Activated T-helper 1 cell treated with Interleukin-2 at 50 U/mL for 16 hours (primary cell): ENCODE data around the gene RAB37.

Experiments
- DNase-seq: peaks from one replicate; pipeline ENCODE4 v3.0.0-alpha.2; 2020; ENCODE audit warnings: low read depth

Gene RAB37

GRCh38 chr17:74777901-74778515, 41.0 kb downstream of the RAB37 start:
- no peak for DNase-seq

DNA sequence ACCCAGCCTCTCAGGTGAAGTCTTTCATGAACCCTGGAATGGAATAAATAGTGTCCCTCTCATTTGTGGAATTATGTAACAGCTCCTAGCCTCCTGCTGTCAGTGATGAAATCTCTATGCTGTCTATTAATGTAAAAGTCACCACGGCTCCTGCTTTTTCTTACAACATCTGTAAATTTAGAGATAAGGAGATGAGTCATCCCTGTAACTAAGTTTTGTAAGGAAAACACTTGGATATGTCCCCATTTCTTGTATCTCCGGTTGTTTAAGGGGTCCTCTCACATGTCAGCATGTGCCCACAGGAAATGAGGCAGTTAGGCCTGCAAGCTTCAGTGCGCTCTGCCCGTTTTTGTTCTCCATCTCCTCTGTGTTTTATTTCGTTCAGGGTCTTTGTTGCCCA, 41.9 kb downstream of the RAB37 start:
- no peak for DNase-seq

GRCh38 chr17:74779501-74779900, 42.4 kb downstream of the RAB37 start:
- no peak for DNase-seq

DNA sequence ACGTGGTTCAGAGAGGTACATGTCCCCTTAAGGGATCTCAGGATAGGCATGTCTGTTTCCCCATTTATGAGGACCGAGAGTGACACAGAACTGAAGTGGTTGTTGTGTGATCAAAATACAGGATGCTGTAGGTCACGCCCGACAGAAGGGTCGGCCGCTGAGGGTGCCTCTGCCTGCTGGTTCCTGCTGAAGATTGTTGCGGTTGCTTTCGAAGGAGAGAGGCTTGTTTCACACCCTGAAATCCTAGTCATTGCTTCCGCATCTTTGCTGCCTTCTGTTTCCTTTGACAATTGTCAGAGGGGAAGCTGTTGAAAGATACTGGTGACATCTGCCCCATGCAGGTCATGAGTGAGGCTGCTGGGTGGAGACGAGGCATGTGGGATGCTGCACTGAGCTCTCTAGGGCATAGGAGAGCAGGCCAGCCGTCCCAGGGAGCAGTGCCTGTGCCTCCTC, 42.9 kb downstream of the RAB37 start:
- DNase-seq: peak; percentile 58

DNA sequence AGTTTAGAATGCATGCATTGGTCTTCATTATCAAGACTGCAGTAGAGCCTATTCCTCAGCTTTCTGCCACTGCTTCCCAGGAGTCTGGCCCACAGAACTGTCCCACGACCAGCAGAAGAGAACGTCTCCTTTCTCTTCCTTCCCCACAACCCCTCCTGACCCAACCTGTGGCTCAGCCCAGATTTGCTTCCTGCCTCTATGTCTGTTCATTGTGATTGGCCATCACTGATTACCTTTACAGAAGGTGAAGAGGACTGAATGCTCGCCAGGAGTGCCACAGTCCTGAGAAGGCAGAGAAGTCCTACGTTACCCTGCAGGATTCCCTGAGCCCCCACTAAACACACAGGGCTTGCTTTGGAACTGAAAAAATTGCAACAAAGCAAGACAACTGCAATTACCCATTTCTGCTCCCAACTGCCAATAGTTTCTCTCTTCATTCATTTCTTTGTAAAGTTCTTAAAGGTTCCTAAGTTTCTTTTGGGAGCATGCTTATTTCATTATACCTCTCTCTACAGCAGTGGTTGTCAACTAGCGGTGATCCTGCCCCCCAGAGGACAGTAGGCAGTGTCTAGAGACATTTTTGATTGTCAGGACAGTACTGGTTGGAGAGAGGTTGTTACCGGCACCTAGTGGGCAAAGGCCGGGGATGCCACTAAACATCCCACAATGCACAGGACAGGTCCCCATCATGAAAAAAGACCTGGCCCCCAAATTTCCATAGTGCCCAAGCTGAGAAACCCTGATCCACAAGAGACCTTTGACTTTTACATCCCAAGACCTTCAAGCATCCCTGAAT, 43.6 kb downstream of the RAB37 start:
- no peak for DNase-seq

DNA sequence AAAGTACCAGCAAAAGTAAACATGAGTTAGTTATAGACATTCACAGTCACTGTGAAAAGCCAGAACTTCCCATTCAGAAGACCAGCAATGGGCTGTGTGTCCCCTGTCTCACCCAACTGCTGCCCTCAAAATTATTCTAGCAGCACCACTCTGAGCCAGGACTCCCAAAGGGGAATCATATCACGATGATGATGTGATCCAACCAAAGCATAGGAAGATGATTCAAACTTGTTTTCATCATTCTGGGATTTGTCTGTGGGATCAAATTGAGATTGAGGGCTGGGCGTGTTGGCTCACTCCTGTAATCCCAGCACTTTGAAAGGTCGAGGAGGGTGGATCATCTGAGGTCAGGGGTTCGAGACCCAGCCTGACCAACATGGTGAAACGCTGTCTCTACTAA, 45.5 kb downstream of the RAB37 start:
- DNase-seq: no peak

DNA sequence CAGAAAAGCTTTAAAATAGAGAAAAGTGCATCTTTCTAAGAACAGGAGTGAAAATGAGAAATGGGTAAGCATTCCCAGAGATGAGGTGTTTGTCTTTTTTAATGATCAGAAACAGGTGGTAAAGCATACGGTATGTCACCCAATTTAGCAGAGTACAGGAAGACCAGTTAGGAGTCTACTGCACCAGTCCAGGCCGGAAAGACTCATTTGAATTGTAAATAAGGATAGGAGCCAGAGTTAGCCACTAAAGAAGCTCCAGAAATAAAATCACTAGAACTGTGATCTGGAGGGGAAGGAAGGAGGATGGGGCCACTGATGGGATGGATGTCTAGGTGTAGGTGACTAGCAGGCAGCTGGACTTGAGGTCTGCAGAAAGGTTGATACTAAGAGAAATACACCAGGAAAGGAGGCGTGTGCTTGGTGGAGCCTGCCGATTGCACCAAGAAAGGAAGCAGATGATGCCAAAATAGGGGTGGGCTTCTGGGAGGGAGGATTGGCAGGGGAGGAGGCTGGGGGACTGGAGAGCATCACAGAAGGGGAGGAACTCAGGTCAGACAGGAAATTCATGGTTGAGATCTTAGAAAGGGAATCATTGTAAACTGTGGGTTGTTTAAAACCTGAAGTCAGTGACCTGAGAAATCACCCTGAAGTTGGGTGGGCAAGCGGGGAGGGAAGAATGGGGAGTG, 47.2 kb downstream of the RAB37 start:
- DNase-seq: no peak

GRCh38 chr17:74785096-74785980, 48.3 kb downstream of the RAB37 start:
- no peak for DNase-seq

DNA sequence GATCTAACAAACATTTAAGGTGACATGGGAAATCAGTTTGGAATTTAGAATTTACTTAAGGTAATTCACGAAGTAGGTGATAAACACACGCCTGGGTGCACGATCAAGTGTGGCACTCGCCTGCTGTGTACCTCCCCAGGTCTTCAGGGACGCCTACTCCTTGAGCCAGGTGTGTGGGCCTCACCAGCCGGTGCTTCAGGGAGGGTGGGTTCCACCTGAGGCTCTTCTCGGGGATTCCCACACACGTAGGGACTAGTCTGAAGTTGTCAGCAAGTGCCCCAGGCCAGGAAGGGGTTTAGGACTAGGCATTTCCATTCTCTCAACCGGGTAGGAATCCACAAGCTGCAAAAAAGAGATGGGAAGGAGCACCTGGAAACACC, 48.9 kb downstream of the RAB37 start:
- no peak for DNase-seq

DNA sequence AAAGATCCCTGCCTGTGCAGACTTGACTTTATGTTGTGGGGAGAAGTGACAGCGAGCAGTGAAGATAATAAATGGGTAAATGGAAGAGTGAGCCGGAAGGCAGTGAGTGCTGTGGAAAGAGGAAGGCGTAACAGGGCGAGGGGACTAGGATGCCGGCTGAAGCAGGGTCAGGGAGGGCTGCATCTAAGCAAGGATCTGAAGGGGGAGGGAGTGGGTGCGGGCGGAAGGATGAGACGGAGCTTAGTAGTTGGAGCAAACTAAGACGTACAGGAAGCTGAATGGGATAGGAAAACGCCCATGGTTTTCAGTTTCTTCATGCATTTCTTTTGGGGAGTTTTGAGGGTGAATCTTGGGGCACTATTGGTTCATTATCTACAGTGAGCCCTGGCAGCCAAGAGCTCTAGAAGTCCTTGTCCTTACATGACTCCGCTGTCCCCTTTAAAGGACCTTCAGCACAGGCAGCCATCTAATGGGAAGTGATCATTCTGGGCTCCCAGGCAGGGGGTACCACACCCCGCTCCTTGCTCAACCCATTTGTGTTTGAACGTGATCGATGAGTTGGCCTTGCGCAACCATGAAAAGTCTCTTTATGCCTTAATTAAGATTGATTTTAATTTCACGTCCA, 49.5 kb downstream of the RAB37 start:
- DNase-seq: no peak

DNA sequence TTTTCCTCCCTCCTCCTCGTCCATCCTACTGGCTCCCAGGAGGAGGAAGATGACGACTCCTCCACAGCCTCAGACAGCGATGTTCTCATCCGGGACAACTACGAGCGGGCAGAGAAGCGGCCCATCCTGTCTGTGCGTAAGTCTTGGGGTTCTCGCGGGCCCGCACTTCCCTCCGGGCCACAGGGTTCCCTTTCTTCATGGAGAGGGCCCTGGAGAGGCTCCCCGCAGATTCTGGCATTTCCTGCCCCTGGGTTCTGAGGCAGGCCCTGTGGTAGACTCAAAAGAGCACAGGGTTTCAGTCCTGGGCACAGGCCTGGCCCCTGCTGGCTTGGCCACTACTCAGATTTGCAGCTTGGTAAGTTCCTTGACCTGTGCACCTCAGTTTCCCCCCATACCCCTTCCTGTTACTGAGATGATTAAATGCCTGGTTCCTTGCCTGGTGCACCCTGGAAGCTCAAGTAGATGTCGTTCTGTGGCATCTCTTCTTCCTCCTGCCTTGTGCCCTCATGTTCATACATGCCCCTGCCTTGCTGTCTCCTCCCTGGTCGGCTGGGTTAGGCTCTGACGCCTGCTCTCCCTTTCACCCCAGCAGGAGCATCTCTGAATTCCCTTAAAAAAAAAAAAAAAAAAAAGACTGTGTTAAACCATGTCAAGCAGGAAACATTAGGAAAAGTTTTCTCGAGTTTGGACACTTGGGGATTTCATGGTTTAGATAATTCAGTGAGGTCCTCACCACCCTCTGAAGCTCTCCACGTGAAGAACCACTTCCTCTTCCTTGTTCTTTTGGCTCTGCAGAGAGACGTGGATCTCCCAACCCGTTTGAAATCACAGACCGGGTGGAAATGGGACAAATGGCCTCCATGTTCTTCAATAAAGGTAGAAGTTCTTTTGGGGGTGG, 53.4 kb downstream of the RAB37 start:
- DNase-seq: no peak

DNA sequence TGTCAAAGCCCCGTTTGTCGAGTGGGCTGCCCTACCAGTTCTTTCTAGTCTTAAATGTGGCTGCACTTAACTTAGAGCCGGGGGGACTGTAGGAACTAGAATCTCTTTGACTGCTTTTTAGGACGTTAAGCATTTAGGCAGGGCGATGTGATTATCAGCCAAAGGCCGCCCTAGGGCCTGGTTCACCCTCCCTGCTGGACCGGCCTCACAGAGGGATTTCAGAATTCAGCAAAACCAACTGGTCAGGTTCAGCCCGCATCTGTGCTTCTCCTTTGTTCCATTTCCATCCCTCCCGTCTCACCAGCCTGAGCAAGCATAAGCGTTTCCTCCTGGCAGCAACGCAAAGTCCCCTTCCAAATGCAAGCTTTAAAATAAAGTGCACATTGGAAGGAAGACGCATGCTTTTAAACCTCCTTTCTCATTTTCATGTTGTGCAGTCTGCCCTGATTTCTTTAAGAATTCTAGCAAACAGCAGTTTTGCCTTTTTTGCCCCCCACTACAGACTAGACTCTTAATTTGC, 55.6 kb downstream of the RAB37 start:
- no peak for DNase-seq

- no peak for DNase-seq
Observed at GRCh38 chr17:74795327-74796020, 58.4 kb downstream of the RAB37 start.

DNA sequence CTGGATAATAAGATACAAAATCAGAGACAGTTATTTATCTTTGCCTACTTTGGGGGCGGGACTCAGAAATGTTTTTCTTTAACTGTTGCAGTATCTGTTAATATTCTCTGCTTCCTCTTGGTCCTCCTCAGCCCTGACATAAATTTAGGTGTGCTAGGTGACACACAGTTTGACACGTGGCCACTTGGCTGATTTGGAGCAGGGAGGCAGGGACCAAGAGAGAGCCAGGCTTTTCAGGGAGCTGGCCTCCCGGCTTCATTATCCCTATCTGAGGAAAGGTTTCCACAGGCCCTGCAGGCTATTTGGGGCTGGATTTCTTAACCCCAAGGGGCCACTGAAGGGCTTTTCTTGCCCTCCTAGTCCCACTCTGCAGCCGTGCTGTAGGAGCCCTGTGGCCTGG, 59.2 kb downstream of the RAB37 start:
- DNase-seq: no peak

GRCh38 chr17:74796866-74797265, 59.8 kb downstream of the RAB37 start:
- no peak for DNase-seq
